ENCODE measurements around the gene CD200R1. TPM values are rescaled to one million over a fixed set of nuclear protein-coding genes. Genes with fewer than 3 reads are reported as not detected.
A peak's percentile ranks its signal among the peaks of the same experiment; 100 is the strongest.

The CD200R1 gene, protein sequence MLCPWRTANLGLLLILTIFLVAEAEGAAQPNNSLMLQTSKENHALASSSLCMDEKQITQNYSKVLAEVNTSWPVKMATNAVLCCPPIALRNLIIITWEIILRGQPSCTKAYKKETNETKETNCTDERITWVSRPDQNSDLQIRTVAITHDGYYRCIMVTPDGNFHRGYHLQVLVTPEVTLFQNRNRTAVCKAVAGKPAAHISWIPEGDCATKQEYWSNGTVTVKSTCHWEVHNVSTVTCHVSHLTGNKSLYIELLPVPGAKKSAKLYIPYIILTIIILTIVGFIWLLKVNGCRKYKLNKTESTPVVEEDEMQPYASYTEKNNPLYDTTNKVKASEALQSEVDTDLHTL
- total RNA-seq: 1 to 10 TPM; 2.9 to 9.6 (median 4.3) TPM

DNA sequence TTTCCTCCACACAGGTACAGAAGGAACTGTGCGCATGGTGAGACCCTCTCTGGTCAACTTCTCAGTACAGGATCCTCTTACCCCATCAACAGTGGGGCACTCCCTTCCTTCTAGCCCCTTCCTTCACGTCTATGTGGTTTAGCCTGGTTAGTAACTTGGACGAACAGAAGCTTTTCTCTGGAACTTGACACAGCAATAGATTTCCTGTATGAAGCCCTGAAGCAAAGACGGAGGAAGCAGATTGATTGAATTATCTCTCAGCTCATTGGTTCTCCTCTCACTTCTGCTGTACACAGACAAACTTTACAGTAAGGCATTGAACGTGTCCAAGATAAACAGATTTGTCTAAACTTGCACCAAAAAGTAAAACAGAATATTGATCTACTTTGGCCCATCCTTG is at the start of gene CD200R1:
CD200R1 (minus strand) TSS at position 210 of the 400 bp plus-strand sequence. CDS start 246 bp downstream, outside the sequence.
- no peaks in the 10 kb centered on the region for H3K27me3 ChIP-seq
- H3K36me3 ChIP-seq: no peaks in the 10 kb centered on the region
- no peak for DNase-seq
- peaks cover 0 to 47% (median 3%) of the 10 kb centered on the region in 3 donors for H3K4me1 ChIP-seq
- WGBS, 2 donors: 8 to 16% methylated on average over 5 of the region's 5 CpGs
- peak within 1 kb of the TSS; percentile 13 to 59 (median 38) for H3K4me3 ChIP-seq
- TF ChIP-seq POLR2A (IDR thresholded peaks at IDR 0.05) (peak in 1 of 4 donors; percentile 27), CTCF (IDR thresholded peaks at IDR 0.05) (no peak)
- peak within 1 kb of the TSS; percentile 51 to 76 (median 70) for H3K27ac ChIP-seq
- no peaks in the 10 kb centered on the region for H3K9me3 ChIP-seq
- intact Hi-C loops (cut with DNase I): loop anchor here (10.0 kb wide), 1 partner anchor 330 kb away; the partner anchor contains the start of gene CCDC80

GRCh38 chr3:113021471-113021870 is 46.6 kb upstream of the CD200R1 start:
- H3K27ac ChIP-seq: no peak overlapping the region
- H3K9me3 ChIP-seq: no peaks in the 10 kb centered on the region
- peaks cover 0 to 10% (median 0%) of the 10 kb centered on the region in 3 donors for H3K36me3 ChIP-seq
- H3K4me3 ChIP-seq: no peak overlapping the region
- no peak for TF ChIP-seq CTCF (IDR thresholded peaks at IDR 0.05)
- TF ChIP-seq POLR2A (IDR thresholded peaks at IDR 0.05): no peak
- intact Hi-C loops (cut with DNase I): no loop called here
- 44 to 69% methylated on average over 2 of the region's 2 CpGs for WGBS, 2 donors
- no peak for DNase-seq
- no peaks in the 10 kb centered on the region for H3K27me3 ChIP-seq
- peaks cover 0 to 41% (median 10%) of the 10 kb centered on the region in 3 donors for H3K4me1 ChIP-seq

GRCh38 chr3:113019182-113020137 is 44.6 kb upstream of the CD200R1 start:
- peak overlapping the region; percentile 62 to 95 (median 76) for H3K4me3 ChIP-seq
- H3K36me3 ChIP-seq: peaks cover 0 to 30% (median 0%) of the 10 kb centered on the region in 3 donors
- intact Hi-C loops (cut with DNase I): no loop called here
- H3K27me3 ChIP-seq: no peaks in the 10 kb centered on the region
- DNase-seq: peak; percentile 30
- WGBS, 2 donors: 12 to 13% methylated on average over 12 to 19 of the region's 63 CpGs
- H3K9me3 ChIP-seq: no peaks in the 10 kb centered on the region
- peaks cover 0 to 41% (median 10%) of the 10 kb centered on the region in 3 donors for H3K4me1 ChIP-seq
- TF ChIP-seq POLR2A (IDR thresholded peaks at IDR 0.05): peak in 2 of 4 donors; percentile 48 to 61
- TF ChIP-seq CTCF (IDR thresholded peaks at IDR 0.05): no peak
- peak overlapping the region; percentile 85 to 96 (median 92) for H3K27ac ChIP-seq

GRCh38 chr3:113018536-113019181 is 43.8 kb upstream of the CD200R1 start:
- WGBS, 2 donors: 0 to 1% methylated on average over 13 of the region's 13 CpGs
- peaks cover 0 to 41% (median 10%) of the 10 kb centered on the region in 3 donors for H3K4me1 ChIP-seq
- H3K4me3 ChIP-seq: peak overlapping the region; percentile 62 to 95 (median 76)
- intact Hi-C loops (cut with DNase I): no loop called here
- H3K9me3 ChIP-seq: no peaks in the 10 kb centered on the region
- peaks cover 0 to 38% (median 0%) of the 10 kb centered on the region in 3 donors for H3K36me3 ChIP-seq
- no peak for DNase-seq
- peak overlapping the region; percentile 85 to 96 (median 92) for H3K27ac ChIP-seq
- no peaks in the 10 kb centered on the region for H3K27me3 ChIP-seq
- no peak for TF ChIP-seq CTCF (IDR thresholded peaks at IDR 0.05)
- no peak for TF ChIP-seq POLR2A (IDR thresholded peaks at IDR 0.05)
